Duodenal mucosa (tissue), 2 donors: ENCODE measurements around the gene INTS3.

Experiments
- H3K27ac ChIP-seq: one replicate; pipeline ENCODE4 v1.7.0; 2013; ENCODE audit warnings: low read depth, low read length
- H3K27me3 ChIP-seq, 2 donors: one replicate each; pipeline ENCODE4 v1.7.0; 2013; ENCODE audit warnings: low read length in 2 of 2, control low read depth in 1 of 2; ENCODE audit not compliant: insufficient read depth in 2 of 2, control insufficient read depth in 1 of 2
- H3K36me3 ChIP-seq, 2 donors: one replicate each; pipeline ENCODE4 v1.7.0; 2013; ENCODE audit warnings: low read length in 2 of 2, control low read depth in 1 of 2; ENCODE audit not compliant: insufficient read depth in 2 of 2, control insufficient read depth in 1 of 2
- H3K4me1 ChIP-seq, 2 donors: one replicate each; pipeline ENCODE4 v1.7.0; 2013; ENCODE audit warnings: low read length in 2 of 2, control low read depth in 1 of 2; ENCODE audit not compliant: insufficient read depth in 2 of 2, control insufficient read depth in 1 of 2
- H3K4me3 ChIP-seq, 2 donors: one replicate each; pipeline ENCODE4 v1.7.0; 2013; ENCODE audit warnings: low read length in 2 of 2, low read depth in 1 of 2
- H3K9ac ChIP-seq, 2 donors: one replicate each; pipeline ENCODE4 v1.7.0; 2013; ENCODE audit warnings: low read length in 2 of 2, low read depth in 1 of 2
- H3K9me3 ChIP-seq, 2 donors: one replicate each; pipeline ENCODE4 v1.7.0; 2013; ENCODE audit warnings: low read length in 2 of 2, control low read depth in 1 of 2; ENCODE audit not compliant: control insufficient read depth in 1 of 2

Gene INTS3

GRCh38 chr1:153803470-153804056 lies 75.7 kb downstream of the INTS3 start:
- H3K4me1 ChIP-seq = peaks cover 0 to 10% of the 10 kb centered on the region in 2 donors
- no peaks in the 10 kb centered on the region for H3K27me3 ChIP-seq
- H3K36me3 ChIP-seq = peaks cover 6 to 13% of the 10 kb centered on the region in 2 donors
- H3K27ac ChIP-seq = no peak overlapping the region
- H3K9me3 ChIP-seq = no peaks in the 10 kb centered on the region
- H3K9ac ChIP-seq = no peak overlapping the region
- H3K4me3 ChIP-seq = no peak overlapping the region

GRCh38 chr1:153804112-153804511 lies 76.3 kb downstream of the INTS3 start:
- no peak overlapping the region for H3K27ac ChIP-seq

GRCh38 chr1:153805042-153805745 lies 77.3 kb downstream of the INTS3 start:
- Histone ChIP-seq H3K4me3 (no peak overlapping the region), H3K9ac (no peak overlapping the region), H3K36me3 (peaks cover 13 to 29% of the 10 kb centered on the region in 2 donors), H3K4me1 (peaks cover 0 to 10% of the 10 kb centered on the region in 2 donors), H3K27ac (no peak overlapping the region), H3K27me3 (no peaks in the 10 kb centered on the region), H3K9me3 (no peaks in the 10 kb centered on the region)

More at GRCh38 chr1:153804112-153804511, 76.3 kb downstream of the INTS3 start:
- H3K4me3 ChIP-seq = no peak overlapping the region
- H3K27me3 ChIP-seq = no peaks in the 10 kb centered on the region
- H3K4me1 ChIP-seq = peaks cover 0 to 10% of the 10 kb centered on the region in 2 donors
- no peaks in the 10 kb centered on the region for H3K9me3 ChIP-seq
- H3K36me3 ChIP-seq = peaks cover 6 to 18% of the 10 kb centered on the region in 2 donors
- H3K9ac ChIP-seq = no peak overlapping the region

GRCh38 chr1:153805886-153806719 lies 78.3 kb downstream of the INTS3 start:
- Histone ChIP-seq H3K27me3 (no peaks in the 10 kb centered on the region), H3K9me3 (no peaks in the 10 kb centered on the region), H3K9ac (no peak overlapping the region), H3K4me1 (peaks cover 0 to 10% of the 10 kb centered on the region in 2 donors), H3K27ac (no peak overlapping the region), H3K36me3 (peaks cover 14 to 35% of the 10 kb centered on the region in 2 donors), H3K4me3 (no peak overlapping the region)

- Histone ChIP-seq H3K4me3 (no peak overlapping the region), H3K27me3 (no peaks in the 10 kb centered on the region), H3K27ac (no peak overlapping the region), H3K4me1 (no peaks in the 10 kb centered on the region), H3K9me3 (no peaks in the 10 kb centered on the region), H3K36me3 (peaks cover 44 to 66% of the 10 kb centered on the region in 2 donors), H3K9ac (no peak overlapping the region)
Measured at GRCh38 chr1:153816283-153816889, 88.5 kb downstream of the INTS3 start.

GRCh38 chr1:153818876-153819275 lies 91.0 kb downstream of the INTS3 start:
- Histone ChIP-seq H3K9me3 (no peaks in the 10 kb centered on the region), H3K4me1 (no peaks in the 10 kb centered on the region), H3K27ac (no peak overlapping the region), H3K36me3 (peaks cover 32 to 42% of the 10 kb centered on the region in 2 donors), H3K9ac (no peak overlapping the region), H3K27me3 (no peaks in the 10 kb centered on the region), H3K4me3 (no peak overlapping the region)
